Smooth muscle cell (in vitro differentiated cells): ENCODE measurements around the gene ADTRP. TPM values are rescaled to one million over a fixed set of nuclear protein-coding genes. Genes with fewer than 3 reads are reported as not detected.

ENCODE experiments used
- DNase-seq: peaks from one replicate; lab custom pipeline; 2025; ENCODE audit not compliant: unreplicated experiment; lab: John Stamatoyannopoulos, UW
- H2AFZ ChIP-seq: fragments of 200-600 bp; sonication (generic); 2 replicates; pipeline ENCODE4 v1.6.0; 2016; ENCODE audit warnings: antibody characterized with exemption, low read depth, mild to moderate bottlenecking
- H3F3A ChIP-seq: fragments of 200-600 bp; sonication (generic); 2 replicates; pipeline ENCODE4 v1.6.0; 2017; ENCODE audit warnings: antibody characterized with exemption, low read depth
- H3K27ac ChIP-seq: fragments of 200-600 bp; sonication (generic); 2 replicates; pipeline ENCODE4 v1.5.1; 2016; ENCODE audit warnings: low read depth, mild to moderate bottlenecking
- H3K27me3 ChIP-seq: fragments of 200-600 bp; sonication (generic); 2 replicates; pipeline ENCODE4 v1.6.1; 2016; ENCODE audit warnings: low read depth, mild to moderate bottlenecking
- H3K36me3 ChIP-seq: fragments of 200-600 bp; sonication (generic); 2 replicates; pipeline ENCODE4 v1.5.1; 2016; ENCODE audit warnings: low read depth
- H3K4me1 ChIP-seq: fragments of 200-600 bp; sonication (generic); 2 replicates; pipeline ENCODE4 v1.5.1; 2016; ENCODE audit warnings: low read depth
- H3K4me2 ChIP-seq: fragments of 200-600 bp; sonication (generic); 2 replicates; pipeline ENCODE4 v1.6.0; 2016; ENCODE audit warnings: mild to moderate bottlenecking
- H3K4me3 ChIP-seq: fragments of 200-600 bp; sonication (generic); 2 replicates; pipeline ENCODE4 v1.5.1; 2016; ENCODE audit warnings: mild to moderate bottlenecking
- H3K79me2 ChIP-seq: fragments of 200-600 bp; sonication (generic); 2 replicates; pipeline ENCODE4 v1.6.0; 2016; ENCODE audit warnings: low read depth, mild to moderate bottlenecking
- H3K9ac ChIP-seq: fragments of 200-600 bp; sonication (generic); 2 replicates; pipeline ENCODE4 v1.6.0; 2016; ENCODE audit warnings: low read depth
- H3K9me3 ChIP-seq: fragments of 200-600 bp; sonication (generic); replicated peaks from 2 replicates; pipeline ENCODE4 v1.5.1; 2016; ENCODE audit warnings: low read depth
- H4K20me1 ChIP-seq: fragments of 200-600 bp; sonication (generic); 2 replicates; pipeline ENCODE4 v1.6.0; 2016; ENCODE audit warnings: low read depth
- CTCF ChIP-seq: fragments of 200-600 bp; sonication (generic); IDR thresholded peaks from 2 replicates; pipeline ENCODE4 v1.5.1; 2017; ENCODE audit warnings: borderline replicate concordance, mild to moderate bottlenecking, antibody characterized with exemption; ENCODE audit not compliant: insufficient read depth, poor library complexity, severe bottlenecking
- WGBS: methylation state at CpG from one replicate; pipeline ENCODE4 v1.1.7; 2016; ENCODE audit warnings: low lambda C conversion rate; 5-methylcytosine and 5-hydroxymethylcytosine counted together
- polyA plus RNA-seq: library from polyadenylated mRNA; unstranded; fragments of >200 nt; fragmentation: Nextera tagmentation; extraction: Ambion mirVana; gene quantifications from 2 replicates; pipeline ENCODE4 v1.2.1, GENCODE V29; 2016
- total RNA-seq: library from RNA; depleted of rRNA; stranded (reverse); fragments of >200 nt; gene quantifications from 2 replicates; pipeline ENCODE4 v1.2.3, GENCODE V29; 2014

Gene ADTRP
- total and polyA plus RNA-seq, 2 experiments from 2014 or later: 0.67 to 1.1 TPM

GRCh38 chr6:11711003-11711983, 67.3 kb downstream of the ADTRP start:
- 58% methylated on average over 21 of the region's 21 CpGs for WGBS

GRCh38 chr6:11710311-11710761, 68.3 kb downstream of the ADTRP start:
- Histone ChIP-seq H3K79me2 (no peaks in the 10 kb centered on the region), H3K4me1 (peaks cover 8% of the 10 kb centered on the region), H3F3A (no peaks in the 10 kb centered on the region), H3K27ac (peak overlapping the region; percentile 70), H3K9ac (no peak overlapping the region), H3K4me2 (peak overlapping the region; percentile 78), H3K27me3 (no peaks in the 10 kb centered on the region), H3K9me3 (no peaks in the 10 kb centered on the region), H4K20me1 (no peaks in the 10 kb centered on the region), H3K4me3 (no peak overlapping the region), H3K36me3 (no peaks in the 10 kb centered on the region), H2AFZ (peak overlapping the region; percentile 46)
- TF ChIP-seq CTCF: no peak
- WGBS: 69% methylated on average over 9 of the region's 9 CpGs
- no peak for DNase-seq

More at GRCh38 chr6:11711003-11711983, 67.3 kb downstream of the ADTRP start:
- H3K36me3 ChIP-seq: no peaks in the 10 kb centered on the region
- no peaks in the 10 kb centered on the region for H3K79me2 ChIP-seq
- H3K27me3 ChIP-seq: no peaks in the 10 kb centered on the region
- peak overlapping the region; percentile 78 for H3K4me2 ChIP-seq
- H3K9ac ChIP-seq: peak overlapping the region; percentile 31
- H3K4me3 ChIP-seq: no peak overlapping the region
- peak overlapping the region; percentile 70 for H3K27ac ChIP-seq
- H4K20me1 ChIP-seq: no peaks in the 10 kb centered on the region
- no peaks in the 10 kb centered on the region for H3F3A ChIP-seq
- TF ChIP-seq CTCF: no peak
- no peaks in the 10 kb centered on the region for H3K9me3 ChIP-seq
- H3K4me1 ChIP-seq: peaks cover 8% of the 10 kb centered on the region
- peak overlapping the region; percentile 46 for H2AFZ ChIP-seq
- no peak for DNase-seq

DNA sequence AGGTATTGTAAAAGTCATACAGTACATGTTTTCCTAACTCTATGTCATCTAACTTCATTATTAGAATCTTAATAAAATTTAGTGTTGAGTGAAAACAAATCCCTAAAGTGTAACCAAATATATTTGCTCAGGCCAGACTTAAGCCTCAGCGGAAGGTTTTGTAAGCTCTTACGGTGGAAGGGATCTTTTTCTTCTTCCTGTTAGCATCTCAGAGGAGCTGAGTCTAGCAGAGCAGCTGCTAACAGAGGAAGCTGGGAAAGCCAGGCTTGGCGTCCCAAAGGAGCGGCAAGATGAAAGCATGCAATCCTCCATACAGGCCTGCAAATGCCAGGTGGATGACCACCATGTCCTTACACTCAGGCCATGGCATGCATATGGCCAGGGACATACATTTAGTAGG, 72.4 kb downstream of the ADTRP start:
- Histone ChIP-seq H3K4me2 (no peak overlapping the region), H2AFZ (no peak overlapping the region), H3K9me3 (no peaks in the 10 kb centered on the region), H3K27me3 (no peaks in the 10 kb centered on the region), H3F3A (no peaks in the 10 kb centered on the region), H3K27ac (no peak overlapping the region), H3K9ac (no peak overlapping the region), H4K20me1 (no peaks in the 10 kb centered on the region), H3K4me1 (peaks cover 8% of the 10 kb centered on the region), H3K4me3 (no peak overlapping the region), H3K79me2 (no peaks in the 10 kb centered on the region), H3K36me3 (no peaks in the 10 kb centered on the region)
- WGBS: 71% methylated on average over 4 of the region's 4 CpGs
- no peak for DNase-seq
- no peak for TF ChIP-seq CTCF
